H9 (cell line): Measurements from ENCODE around the gene GATAD2B. TPM values are rescaled to one million over a fixed set of nuclear protein-coding genes. Genes with fewer than 3 reads are reported as not detected.

Experiments
- DNase-seq: peaks from one replicate; pipeline ENCODE4 v3.0.0-alpha.2; 2017
- H2AFZ ChIP-seq: one replicate; pipeline ENCODE4 v1.6.1; 2013; ENCODE audit warnings: mild to moderate bottlenecking, low read length, control low read depth, moderate library complexity
- H2AK5ac ChIP-seq: 2 replicates; pipeline ENCODE4 v1.6.1; 2013; ENCODE audit warnings: low read length, control low read depth, mixed read lengths; ENCODE audit not compliant: insufficient read length
- H2BK120ac ChIP-seq: one replicate; pipeline ENCODE4 v1.6.1; 2013; ENCODE audit warnings: low read depth, mild to moderate bottlenecking, low read length, control low read depth, inconsistent platforms; ENCODE audit not compliant: poor library complexity, severe bottlenecking
- H2BK12ac ChIP-seq: 2 replicates; pipeline ENCODE4 v1.6.1; 2013; ENCODE audit warnings: low read length, control low read depth, mixed read lengths, low read depth; ENCODE audit not compliant: insufficient read length
- H2BK15ac ChIP-seq: 2 replicates; pipeline ENCODE4 v1.6.1; 2013; ENCODE audit warnings: low read depth, low read length, control low read depth
- H2BK20ac ChIP-seq: one replicate; pipeline ENCODE4 v1.6.1; 2013; ENCODE audit warnings: low read depth, mild to moderate bottlenecking, low read length, control low read depth, inconsistent platforms; ENCODE audit not compliant: poor library complexity, severe bottlenecking
- H2BK5ac ChIP-seq: 2 replicates; pipeline ENCODE4 v1.6.1; 2013; ENCODE audit warnings: low read length, control low read depth, mixed read lengths; ENCODE audit not compliant: insufficient read length
- H3K14ac ChIP-seq: 2 replicates; pipeline ENCODE4 v1.6.1; 2013; ENCODE audit warnings: low read length, control low read depth; ENCODE audit not compliant: insufficient read depth
- H3K18ac ChIP-seq: 2 replicates; pipeline ENCODE4 v1.6.1; 2013; ENCODE audit warnings: low read depth, mild to moderate bottlenecking, mixed read lengths, low read length, control low read depth; ENCODE audit not compliant: insufficient read length
- H3K23ac ChIP-seq: 2 replicates; pipeline ENCODE4 v1.6.1; 2013; ENCODE audit warnings: low read length, control low read depth, mixed read lengths, low read depth; ENCODE audit not compliant: insufficient read length
- H3K23me2 ChIP-seq: 2 replicates; pipeline ENCODE4 v1.6.1; 2013; ENCODE audit warnings: low read depth, mild to moderate bottlenecking, mixed read lengths, low read length, control low read depth; ENCODE audit not compliant: insufficient read length, poor library complexity, severe bottlenecking
- H3K27ac ChIP-seq: 2 replicates; pipeline ENCODE4 v1.5.1; 2013; ENCODE audit warnings: low read length, control low read depth, mixed read lengths, low read depth; ENCODE audit not compliant: insufficient read length
- H3K27me3 ChIP-seq: 2 replicates; pipeline ENCODE4 v1.6.1; 2013; ENCODE audit warnings: low read length, control low read depth, inconsistent platforms; ENCODE audit not compliant: insufficient read depth
- H3K4ac ChIP-seq: 2 replicates; pipeline ENCODE4 v1.6.1; 2013; ENCODE audit warnings: low read depth, mild to moderate bottlenecking, control low read depth, inconsistent platforms, low read length, moderate library complexity
- H3K4me1 ChIP-seq: 2 replicates; pipeline ENCODE4 v1.6.1; 2013; ENCODE audit warnings: low read length, control low read depth, inconsistent platforms; ENCODE audit not compliant: insufficient read depth
- H3K4me2 ChIP-seq: 2 replicates; pipeline ENCODE4 v1.6.1; 2013; ENCODE audit warnings: low read length, control low read depth, mixed read lengths; ENCODE audit not compliant: insufficient read length, insufficient read depth
- H3K56ac ChIP-seq: 2 replicates; pipeline ENCODE4 v1.6.1; 2013; ENCODE audit warnings: low read depth, mild to moderate bottlenecking, mixed read lengths, low read length, control low read depth; ENCODE audit not compliant: insufficient read length
- H3K79me1 ChIP-seq: 2 replicates; pipeline ENCODE4 v1.6.1; 2013; ENCODE audit warnings: low read depth, mild to moderate bottlenecking, moderate library complexity, low read length, control low read depth, inconsistent platforms; ENCODE audit not compliant: insufficient read depth, poor library complexity, severe bottlenecking
- H3K79me2 ChIP-seq: 2 replicates; pipeline ENCODE4 v1.6.1; 2013; ENCODE audit warnings: low read length, control low read depth, inconsistent platforms; ENCODE audit not compliant: insufficient read depth
- H3K9ac ChIP-seq: 2 replicates; pipeline ENCODE4 v1.6.1; 2013; ENCODE audit warnings: low read length, control low read depth, mixed read lengths; ENCODE audit not compliant: insufficient read length; ENCODE audit errors: extremely low read depth
- H3K9me3 ChIP-seq: one replicate; pipeline ENCODE4 v1.6.1; 2013; ENCODE audit warnings: low read depth, low read length, inconsistent platforms; ENCODE audit not compliant: control insufficient read depth
- H3T11ph ChIP-seq: one replicate; pipeline ENCODE4 v1.6.1; 2013; ENCODE audit warnings: mild to moderate bottlenecking, low read length, control low read depth, inconsistent platforms
- H4K20me1 ChIP-seq: one replicate; pipeline ENCODE4 v1.6.1; 2013; ENCODE audit not compliant: control insufficient read depth, insufficient read length, insufficient read depth
- H4K5ac ChIP-seq: 2 replicates; pipeline ENCODE4 v1.6.1; 2013; ENCODE audit warnings: low read depth, mild to moderate bottlenecking, mixed read lengths, low read length, control low read depth; ENCODE audit not compliant: insufficient read length
- H4K8ac ChIP-seq: replicated peaks from 2 replicates; pipeline ENCODE4 v1.6.1; 2013; ENCODE audit warnings: low read length, control low read depth, mixed read lengths, low read depth; ENCODE audit not compliant: insufficient read length
- H4K91ac ChIP-seq: 2 replicates; pipeline ENCODE4 v1.6.1; 2013; ENCODE audit warnings: low read depth, mild to moderate bottlenecking, moderate library complexity, mixed read lengths, low read length, control low read depth; ENCODE audit not compliant: insufficient read length
- H3K27ac Mint-ChIP-seq, 3 experiments: 2 replicates in 2 of 3; 3 replicates in 1 of 3; pipeline ENCODE4 v1.8.0; 2020 to 2021; ENCODE audit warnings: mixed read lengths in 3 of 3, mild to moderate bottlenecking in 1 of 3, moderate library complexity in 1 of 3
- H3K27me3 Mint-ChIP-seq: 2 replicates; pipeline ENCODE4 v1.8.0; 2021; ENCODE audit warnings: low read depth, mild to moderate bottlenecking, moderate library complexity, mixed read lengths
- H3K36me3 Mint-ChIP-seq, 3 experiments: 2 replicates in 2 of 3; 3 replicates in 1 of 3; pipeline ENCODE4 v1.8.0; 2020 to 2021; ENCODE audit warnings: low read depth in 3 of 3, mixed read lengths in 3 of 3; ENCODE audit not compliant: insufficient read depth in 1 of 3
- H3K4me1 Mint-ChIP-seq, 2 experiments: 2 replicates each; pipeline ENCODE4 v1.8.0; 2020; ENCODE audit warnings: mixed read lengths in 2 of 2
- H3K4me3 Mint-ChIP-seq, 2 experiments: 2 replicates in 1 of 2; 3 replicates in 1 of 2; pipeline ENCODE4 v1.8.0; 2020 to 2021; ENCODE audit warnings: mild to moderate bottlenecking in 2 of 2, mixed read lengths in 2 of 2, moderate library complexity in 1 of 2
- H3K9me3 Mint-ChIP-seq, 2 experiments: 2 replicates in 1 of 2; 3 replicates in 1 of 2; pipeline ENCODE4 v1.8.0; 2020; ENCODE audit warnings: mild to moderate bottlenecking in 2 of 2, mixed read lengths in 2 of 2, moderate library complexity in 1 of 2
- WGBS: extraction: QIAGEN DNeasy Blood & Tissue Kit; methylation state at CpG from one replicate; pipeline ENCODE4 v1.1.7; 2013; ENCODE audit warnings: missing lambda C conversion rate, low lambda C conversion rate, mixed read lengths; ENCODE audit not compliant: insufficient read length; ENCODE audit errors: extremely low coverage; 5-methylcytosine and 5-hydroxymethylcytosine counted together
- total RNA-seq: library from RNA; stranded (reverse); gene quantifications from 2 replicates; pipeline ENCODE4 v1.2.1, GENCODE V29; 2021
- TF ChIP-seq, protein P1 (sequence below): fragments of 200-600 bp; sonication (generic); conservative IDR thresholded peaks from 3 replicates; pipeline ENCODE4 v1.8.0; 2021; ENCODE audit warnings: antibody characterized with exemption, mild to moderate bottlenecking

Gene GATAD2B
- total RNA-seq, 1 experiment from 2014 or later, result 44.1 TPM

DNA sequence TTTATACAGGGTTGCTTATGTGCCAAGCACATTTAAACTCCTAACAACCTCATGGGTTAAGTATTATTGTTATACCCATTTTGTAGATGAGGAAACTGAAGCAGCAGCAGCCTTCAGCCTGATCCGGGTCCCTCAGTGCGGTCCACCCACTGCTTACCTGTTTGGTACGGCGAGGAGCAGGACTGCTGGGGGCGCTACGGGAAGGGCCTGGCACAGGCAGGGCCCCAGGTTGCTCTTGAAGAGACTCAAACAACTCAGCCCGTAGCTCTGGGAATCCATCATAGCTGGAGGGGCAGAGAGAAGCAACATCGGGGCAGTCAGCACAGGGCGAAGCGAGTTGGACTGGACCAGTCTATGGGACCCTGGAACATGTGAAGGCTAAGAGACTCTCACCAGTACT lies 14.6 kb upstream of the GATAD2B start:
- no peak overlapping the region for H2BK120ac ChIP-seq
- H3K18ac ChIP-seq, result no peak overlapping the region
- H3T11ph ChIP-seq, result no peak overlapping the region
- no peak for DNase-seq
- H3K56ac ChIP-seq, result no peak overlapping the region
- no peaks in the 10 kb centered on the region for H3K79me1 ChIP-seq
- no peaks in the 10 kb centered on the region for H3K4me1 Mint-ChIP-seq
- no peak overlapping the region for H3K4ac ChIP-seq
- no peak overlapping the region for H3K4me3 Mint-ChIP-seq
- no CpG with 5 or more reads among the region's 10 CpGs for WGBS
- H2BK12ac ChIP-seq, result no peak overlapping the region
- no peaks in the 10 kb centered on the region for H3K9me3 Mint-ChIP-seq
- H4K20me1 ChIP-seq, result peaks cover 3% of the 10 kb centered on the region
- H3K27ac Mint-ChIP-seq, result no peak overlapping the region
- no peak overlapping the region for H4K8ac ChIP-seq
- H3K4me1 ChIP-seq, result no peaks in the 10 kb centered on the region
- H4K91ac ChIP-seq, result no peak overlapping the region
- peaks cover 48 to 84% (median 79%) of the 10 kb centered on the region in 3 experiments for H3K36me3 Mint-ChIP-seq
- no peak overlapping the region for H3K4me2 ChIP-seq
- no peak overlapping the region for H2BK5ac ChIP-seq
- no peak overlapping the region for H4K5ac ChIP-seq
- no peak overlapping the region for H2BK20ac ChIP-seq
- H3K9ac ChIP-seq, result no peak overlapping the region
- H2BK15ac ChIP-seq, result no peak overlapping the region
- H3K9me3 ChIP-seq, result no peaks in the 10 kb centered on the region
- no peaks in the 10 kb centered on the region for H3K23me2 ChIP-seq
- H2AK5ac ChIP-seq, result no peak overlapping the region
- H2AFZ ChIP-seq, result no peak overlapping the region
- no peak overlapping the region for H3K23ac ChIP-seq
- H3K27me3 ChIP-seq, result no peaks in the 10 kb centered on the region
- TF ChIP-seq, protein P1, sequence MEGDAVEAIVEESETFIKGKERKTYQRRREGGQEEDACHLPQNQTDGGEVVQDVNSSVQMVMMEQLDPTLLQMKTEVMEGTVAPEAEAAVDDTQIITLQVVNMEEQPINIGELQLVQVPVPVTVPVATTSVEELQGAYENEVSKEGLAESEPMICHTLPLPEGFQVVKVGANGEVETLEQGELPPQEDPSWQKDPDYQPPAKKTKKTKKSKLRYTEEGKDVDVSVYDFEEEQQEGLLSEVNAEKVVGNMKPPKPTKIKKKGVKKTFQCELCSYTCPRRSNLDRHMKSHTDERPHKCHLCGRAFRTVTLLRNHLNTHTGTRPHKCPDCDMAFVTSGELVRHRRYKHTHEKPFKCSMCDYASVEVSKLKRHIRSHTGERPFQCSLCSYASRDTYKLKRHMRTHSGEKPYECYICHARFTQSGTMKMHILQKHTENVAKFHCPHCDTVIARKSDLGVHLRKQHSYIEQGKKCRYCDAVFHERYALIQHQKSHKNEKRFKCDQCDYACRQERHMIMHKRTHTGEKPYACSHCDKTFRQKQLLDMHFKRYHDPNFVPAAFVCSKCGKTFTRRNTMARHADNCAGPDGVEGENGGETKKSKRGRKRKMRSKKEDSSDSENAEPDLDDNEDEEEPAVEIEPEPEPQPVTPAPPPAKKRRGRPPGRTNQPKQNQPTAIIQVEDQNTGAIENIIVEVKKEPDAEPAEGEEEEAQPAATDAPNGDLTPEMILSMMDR, result no peak
- no peaks in the 10 kb centered on the region for H3K79me2 ChIP-seq
- no peak overlapping the region for H3K14ac ChIP-seq
- no peak overlapping the region for H3K27ac ChIP-seq
- H3K27me3 Mint-ChIP-seq, result no peaks in the 10 kb centered on the region
